HG03558 (cell line): ENCODE results near the gene AP4S1.

Experiments
- ATAC-seq: cut with Tn5 transposase; IDR thresholded peaks from one replicate; pipeline ENCODE4 v1.9.1; 2021; ENCODE audit warnings: moderate number of reproducible peaks; ENCODE audit not compliant: unreplicated experiment; ENCODE audit errors: extremely low read depth

AP4S1 gene

GRCh38 chr14:31126680-31127079 lies 101.2 kb downstream of the AP4S1 start:
- ATAC-seq: no peak

GRCh38 chr14:31127690-31128089 lies 102.2 kb downstream of the AP4S1 start:
- ATAC-seq: no peak

GRCh38 chr14:31128601-31129526 lies 103.4 kb downstream of the AP4S1 start:
- no peak for ATAC-seq

DNA sequence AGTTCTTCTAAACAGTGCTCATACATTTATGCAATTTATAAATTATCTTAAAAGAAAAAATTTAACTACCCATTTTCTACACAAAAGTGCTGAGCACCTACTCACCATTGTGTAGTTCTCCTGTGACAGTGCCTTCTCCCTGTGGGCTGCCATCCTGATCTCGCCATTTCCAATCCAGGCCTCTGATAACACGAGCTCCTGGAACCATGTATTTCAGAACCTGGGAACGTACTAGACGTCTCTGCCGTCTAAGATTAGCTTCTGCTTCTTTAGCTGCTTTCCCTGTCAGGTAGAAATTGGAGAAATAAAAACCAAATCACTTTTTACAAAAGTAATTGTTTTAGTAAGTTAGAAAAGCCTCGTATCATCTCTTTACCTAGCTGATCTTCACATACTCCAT lies 107.7 kb downstream of the AP4S1 start:
- ATAC-seq: no peak

- no peak for ATAC-seq
Observed at GRCh38 chr14:31137214-31137889, 111.9 kb downstream of the AP4S1 start.

DNA sequence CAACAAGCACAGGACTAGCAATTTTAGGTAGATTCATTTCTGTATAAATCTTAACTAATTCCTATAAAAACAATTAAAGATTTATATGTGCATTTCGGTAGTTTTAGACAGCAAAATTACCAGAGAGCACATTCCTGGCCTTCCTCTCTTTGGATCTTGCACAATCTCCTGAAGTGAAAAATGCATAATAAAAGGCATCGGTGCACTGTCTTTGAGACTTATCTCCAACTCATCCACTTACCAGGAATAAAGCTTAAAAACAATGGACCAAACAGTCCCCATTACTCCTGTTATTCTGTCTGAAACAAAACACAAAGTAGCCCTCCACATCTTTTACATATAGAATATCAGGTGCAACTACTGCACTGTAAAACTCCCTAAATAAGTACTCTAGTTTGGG lies 112.9 kb downstream of the AP4S1 start:
- no peak for ATAC-seq

- ATAC-seq: no peak
Observed at GRCh38 chr14:31139301-31139847, 113.9 kb downstream of the AP4S1 start.

GRCh38 chr14:31142455-31143087 lies 117.1 kb downstream of the AP4S1 start:
- no peak for ATAC-seq
